Spinal cord (tissue), 10 donors: ENCODE measurements around the gene KLHL40. TPM values are rescaled to one million over a fixed set of nuclear protein-coding genes. Genes with fewer than 3 reads are reported as not detected.

Source experiments
- DNase-seq, 6 donors: peaks; one replicate each; pipeline versions ENCODE4 v3.0.0 to v3.0.0-alpha.2; 2013 to 2015; ENCODE audit warnings: low spot score in 6 of 6, low read depth in 4 of 6
- H3K27ac ChIP-seq: one replicate; pipeline ENCODE4 v1.5.1; 2013; ENCODE audit warnings: low read depth, low read length, control low read depth
- H3K27me3 ChIP-seq: one replicate; pipeline ENCODE4 v1.6.1; 2013; ENCODE audit warnings: low read length; ENCODE audit not compliant: control insufficient read depth, insufficient read depth
- H3K36me3 ChIP-seq: one replicate; pipeline ENCODE4 v1.6.1; 2013; ENCODE audit warnings: low read length; ENCODE audit not compliant: control insufficient read depth, insufficient read depth
- H3K4me1 ChIP-seq: one replicate; pipeline ENCODE4 v1.6.1; 2013; ENCODE audit warnings: low read length; ENCODE audit not compliant: control insufficient read depth, insufficient read depth
- H3K4me3 ChIP-seq: one replicate; pipeline ENCODE4 v1.5.1; 2013; ENCODE audit warnings: low read depth, low read length, control low read depth
- H3K9me3 ChIP-seq: one replicate; pipeline ENCODE4 v1.6.1; 2013; ENCODE audit warnings: low read length; ENCODE audit not compliant: control insufficient read depth, insufficient read depth
- WGBS: methylation state at CpG from one replicate; pipeline ENCODE4 v1.1.5; 2013; ENCODE audit warnings: missing lambda C conversion rate; ENCODE audit not compliant: insufficient coverage; 5-methylcytosine and 5-hydroxymethylcytosine counted together
- polyA plus RNA-seq, 2 donors: library from polyadenylated mRNA; unstranded; fragments of 120-200 nt; gene quantifications; one replicate each; pipeline ENCODE4 v1.2.1, GENCODE V29; 2013; ENCODE audit not compliant: insufficient read length in 2 of 2
- total RNA-seq, 2 donors: library from RNA; depleted of rRNA in 1 of 2; stranded (reverse); fragments of 120-200 nt in 1 of 2; fragments of >200 nt in 1 of 2; gene quantifications; one replicate each; pipeline versions ENCODE4 v1.2.3 to v1.2.4, GENCODE V29; 2013 to 2014
- donor health status: healthy.

Gene KLHL40
- total and polyA plus RNA-seq, 4 donors: 0.11 to 0.38 (median 0.21) TPM; not detected in 1

- DNase-seq: no peak
- Histone ChIP-seq H3K9me3 (no peaks in the 10 kb centered on the region), H3K27ac (no peak overlapping the region), H3K4me1 (no peaks in the 10 kb centered on the region), H3K4me3 (no peak overlapping the region), H3K27me3 (peaks cover 4% of the 10 kb centered on the region), H3K36me3 (no peaks in the 10 kb centered on the region)
- no CpG with 5 or more reads among the region's 1 CpG for WGBS
These were observed 5.1 kb upstream of the KLHL40 start for GRCh38 chr3:42680271-42680670.

- Histone ChIP-seq H3K4me3 (no peak overlapping the region), H3K9me3 (no peaks in the 10 kb centered on the region), H3K36me3 (no peaks in the 10 kb centered on the region), H3K27ac (no peak overlapping the region), H3K4me1 (peaks cover 5% of the 10 kb centered on the region), H3K27me3 (peaks cover 7% of the 10 kb centered on the region)
- DNase-seq: no peak
- WGBS: 93% methylated on average over 3 of the region's 4 CpGs
These were observed 4.5 kb upstream of the KLHL40 start for GRCh38 chr3:42680806-42681205.

GRCh38 chr3:42681361-42682038, 3.8 kb upstream of the KLHL40 start:
- H3K4me1 ChIP-seq: peaks cover 7% of the 10 kb centered on the region
- no peaks in the 10 kb centered on the region for H3K9me3 ChIP-seq
- H3K27ac ChIP-seq: no peak overlapping the region
- peaks cover 7% of the 10 kb centered on the region for H3K27me3 ChIP-seq
- no peaks in the 10 kb centered on the region for H3K36me3 ChIP-seq
- WGBS: 96% methylated on average over 4 of the region's 10 CpGs
- no peak overlapping the region for H3K4me3 ChIP-seq
- DNase-seq: no peak

GRCh38 chr3:42682301-42683070, 2.9 kb upstream of the KLHL40 start:
- Histone ChIP-seq H3K36me3 (no peaks in the 10 kb centered on the region), H3K27ac (no peak overlapping the region), H3K4me3 (no peak overlapping the region), H3K9me3 (no peaks in the 10 kb centered on the region), H3K27me3 (peaks cover 7% of the 10 kb centered on the region), H3K4me1 (peaks cover 7% of the 10 kb centered on the region)
- DNase-seq: no peak
- 73% methylated on average over 12 of the region's 12 CpGs for WGBS

GRCh38 chr3:42683875-42684598, 1.3 kb upstream of the KLHL40 start:
- H3K27ac ChIP-seq: no peak overlapping the region
- H3K9me3 ChIP-seq: no peaks in the 10 kb centered on the region
- peaks cover 7% of the 10 kb centered on the region for H3K27me3 ChIP-seq
- H3K36me3 ChIP-seq: no peaks in the 10 kb centered on the region
- no CpG with 5 or more reads among the region's 10 CpGs for WGBS
- DNase-seq: no peak
- no peak overlapping the region for H3K4me3 ChIP-seq
- peaks cover 7% of the 10 kb centered on the region for H3K4me1 ChIP-seq

GRCh38 chr3:42684632-42685362, 540 bp upstream of the KLHL40 start:
- no peak for DNase-seq
- H3K4me3 ChIP-seq: no peak overlapping the region
- H3K4me1 ChIP-seq: peaks cover 7% of the 10 kb centered on the region
- no peaks in the 10 kb centered on the region for H3K9me3 ChIP-seq
- no peak overlapping the region for H3K27ac ChIP-seq
- no peaks in the 10 kb centered on the region for H3K36me3 ChIP-seq
- WGBS: 89% methylated on average over 5 of the region's 7 CpGs
- peaks cover 7% of the 10 kb centered on the region for H3K27me3 ChIP-seq

GRCh38 chr3:42685891-42686820, 819 bp downstream of the KLHL40 start:
- no peak overlapping the region for H3K27ac ChIP-seq
- 34% methylated on average over 80 of the region's 80 CpGs for WGBS
- no peak overlapping the region for H3K4me3 ChIP-seq

GRCh38 chr3:42686832-42687650, 1.7 kb downstream of the KLHL40 start:
- Histone ChIP-seq H3K4me3 (no peak overlapping the region), H3K27ac (no peak overlapping the region), H3K36me3 (no peaks in the 10 kb centered on the region), H3K9me3 (no peaks in the 10 kb centered on the region), H3K4me1 (peaks cover 7% of the 10 kb centered on the region), H3K27me3 (peaks cover 7% of the 10 kb centered on the region)
- WGBS: 94% methylated on average over 7 of the region's 7 CpGs
- no peak for DNase-seq

More at GRCh38 chr3:42685891-42686820, 819 bp downstream of the KLHL40 start:
- Histone ChIP-seq H3K4me1 (peaks cover 7% of the 10 kb centered on the region), H3K36me3 (no peaks in the 10 kb centered on the region), H3K9me3 (no peaks in the 10 kb centered on the region), H3K27me3 (peaks cover 7% of the 10 kb centered on the region)
- DNase-seq: peak in 2 of 6 donors; percentile 55 to 73
